ENCODE measurements around the gene ZNF423. TPM values are rescaled to one million over a fixed set of nuclear protein-coding genes. Genes with fewer than 3 reads are reported as not detected.
A peak's percentile ranks its signal among the peaks of the same experiment; 100 is the strongest.

The ZNF423 gene
- total RNA-seq, 1 donor from 2014 or later = 11.9 TPM

DNA sequence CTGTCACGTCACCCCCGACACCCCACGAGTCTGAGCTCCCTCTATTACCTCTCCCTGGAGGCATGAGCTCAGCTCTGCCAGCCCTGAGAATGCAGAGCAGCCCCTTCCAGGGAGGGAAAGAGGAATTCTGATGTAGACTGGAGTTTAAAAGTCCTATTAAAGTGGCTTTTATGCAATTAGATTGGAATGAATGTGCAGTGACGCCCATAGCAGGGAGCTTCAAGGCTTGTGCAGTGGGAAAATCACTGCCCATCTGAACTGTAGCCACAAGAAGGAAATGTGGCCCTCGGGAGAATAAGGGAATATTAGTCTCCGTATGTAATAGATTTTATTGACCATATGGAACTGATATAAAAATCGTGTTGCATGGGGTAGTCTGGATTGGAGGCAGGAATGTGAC, 66.9 kb downstream of the ZNF423 start:
- no peaks in the 10 kb centered on the region for H3K9me3 ChIP-seq
- H3K4me1 ChIP-seq = no peaks in the 10 kb centered on the region
- H3K27me3 ChIP-seq = no peaks in the 10 kb centered on the region
- peak overlapping the region; percentile 30 for H3K27ac ChIP-seq
- ATAC-seq (no peak), DNase-seq (no peak)
- TF ChIP-seq, protein P1, sequence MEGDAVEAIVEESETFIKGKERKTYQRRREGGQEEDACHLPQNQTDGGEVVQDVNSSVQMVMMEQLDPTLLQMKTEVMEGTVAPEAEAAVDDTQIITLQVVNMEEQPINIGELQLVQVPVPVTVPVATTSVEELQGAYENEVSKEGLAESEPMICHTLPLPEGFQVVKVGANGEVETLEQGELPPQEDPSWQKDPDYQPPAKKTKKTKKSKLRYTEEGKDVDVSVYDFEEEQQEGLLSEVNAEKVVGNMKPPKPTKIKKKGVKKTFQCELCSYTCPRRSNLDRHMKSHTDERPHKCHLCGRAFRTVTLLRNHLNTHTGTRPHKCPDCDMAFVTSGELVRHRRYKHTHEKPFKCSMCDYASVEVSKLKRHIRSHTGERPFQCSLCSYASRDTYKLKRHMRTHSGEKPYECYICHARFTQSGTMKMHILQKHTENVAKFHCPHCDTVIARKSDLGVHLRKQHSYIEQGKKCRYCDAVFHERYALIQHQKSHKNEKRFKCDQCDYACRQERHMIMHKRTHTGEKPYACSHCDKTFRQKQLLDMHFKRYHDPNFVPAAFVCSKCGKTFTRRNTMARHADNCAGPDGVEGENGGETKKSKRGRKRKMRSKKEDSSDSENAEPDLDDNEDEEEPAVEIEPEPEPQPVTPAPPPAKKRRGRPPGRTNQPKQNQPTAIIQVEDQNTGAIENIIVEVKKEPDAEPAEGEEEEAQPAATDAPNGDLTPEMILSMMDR (IDR thresholded peaks at IDR 0.05) = no peak
- H3K4me3 ChIP-seq = no peak overlapping the region
- H3K36me3 ChIP-seq = no peaks in the 10 kb centered on the region
- intact Hi-C loops (cut with DNase I) = no loop called here

DNA sequence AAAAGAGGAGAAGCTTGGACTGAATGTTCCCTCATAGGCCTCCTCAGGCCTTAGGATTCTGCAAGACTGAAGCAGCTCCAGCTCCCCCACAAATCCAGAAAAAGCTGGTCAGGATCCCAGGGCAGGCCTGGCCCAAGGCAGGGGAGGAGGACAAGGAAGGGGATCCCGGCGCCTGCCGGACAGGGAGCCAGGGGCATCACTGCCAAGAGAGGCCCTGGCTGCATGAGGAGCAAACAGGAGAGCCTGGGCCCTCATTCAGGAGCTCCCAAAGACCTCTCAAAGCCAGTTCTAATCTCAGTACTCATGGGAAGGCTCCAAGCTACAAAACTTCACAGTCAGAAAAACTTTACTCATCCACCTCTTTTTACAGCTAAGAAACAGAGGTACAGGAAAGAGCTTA, 67.3 kb downstream of the ZNF423 start:
- Histone ChIP-seq H3K36me3 (no peaks in the 10 kb centered on the region), H3K9me3 (no peaks in the 10 kb centered on the region), H3K4me1 (no peaks in the 10 kb centered on the region), H3K4me3 (no peak overlapping the region), H3K27ac (peak overlapping the region; percentile 30), H3K27me3 (no peaks in the 10 kb centered on the region)
- no peak for DNase-seq
- TF ChIP-seq, protein P1 (IDR thresholded peaks at IDR 0.05) = no peak
- no peak for ATAC-seq
- intact Hi-C loops (cut with DNase I) = no loop called here

DNA sequence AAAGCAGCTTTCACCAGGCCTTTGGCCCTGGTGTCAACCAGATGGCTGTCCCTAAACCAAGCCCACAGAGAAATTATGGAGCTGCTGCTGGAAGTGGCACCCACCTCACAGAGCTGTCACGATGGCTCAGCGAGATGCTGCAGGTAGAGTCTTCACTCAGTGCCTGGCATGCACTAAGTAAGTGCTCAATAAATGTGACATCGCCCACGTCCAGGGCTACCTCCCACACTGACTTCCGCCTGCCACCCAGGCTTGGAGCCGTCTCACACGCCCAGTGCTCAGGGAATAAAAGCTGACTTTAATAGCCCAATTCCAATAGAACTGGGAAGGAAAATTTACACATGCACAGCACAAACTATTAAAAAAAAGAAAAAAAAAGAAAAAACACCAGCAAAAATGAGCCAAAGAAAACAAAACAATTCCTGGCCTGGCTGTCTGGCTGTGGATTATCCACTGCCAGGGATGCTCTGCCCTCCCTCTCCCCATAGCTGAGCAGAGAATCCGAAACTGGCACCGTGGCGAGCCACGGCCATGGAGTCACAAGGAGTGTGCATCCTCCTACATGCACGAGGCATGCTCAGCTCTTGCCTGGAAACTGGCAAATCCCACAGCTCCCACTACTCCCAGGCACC, 68.9 kb downstream of the ZNF423 start:
- Histone ChIP-seq H3K4me1 (no peaks in the 10 kb centered on the region), H3K9me3 (no peaks in the 10 kb centered on the region), H3K27me3 (no peaks in the 10 kb centered on the region), H3K4me3 (no peak overlapping the region), H3K36me3 (no peaks in the 10 kb centered on the region), H3K27ac (no peak overlapping the region)
- intact Hi-C loops (cut with DNase I) = no loop called here
- TF ChIP-seq, protein P1 (IDR thresholded peaks at IDR 0.05) = no peak
- ATAC-seq (no peak), DNase-seq (no peak)

DNA sequence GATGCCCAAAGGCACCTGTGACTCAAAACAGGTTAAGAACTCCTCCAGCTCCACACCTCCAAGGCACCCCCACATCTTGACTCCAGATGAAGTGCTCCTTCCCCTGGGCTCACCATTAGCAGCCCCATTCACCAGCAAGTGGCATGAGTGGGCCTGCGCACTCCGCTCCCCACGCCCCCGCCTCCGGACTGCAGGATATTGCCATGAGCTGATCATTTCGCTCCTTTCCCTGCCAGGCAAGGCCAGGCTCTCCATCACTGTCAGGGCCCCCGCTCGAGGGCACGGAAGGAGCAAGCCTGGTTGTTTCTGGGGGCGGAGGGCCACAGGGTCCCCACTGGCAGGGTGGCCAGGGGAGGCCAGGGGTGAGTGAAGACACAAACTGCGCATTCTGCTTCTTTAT, 69.9 kb downstream of the ZNF423 start:
- Histone ChIP-seq H3K27ac (no peak overlapping the region), H3K4me3 (no peak overlapping the region), H3K9me3 (no peaks in the 10 kb centered on the region), H3K4me1 (no peaks in the 10 kb centered on the region), H3K36me3 (no peaks in the 10 kb centered on the region), H3K27me3 (no peaks in the 10 kb centered on the region)
- intact Hi-C loops (cut with DNase I) = no loop called here
- ATAC-seq = no peak
- TF ChIP-seq, protein P1 (IDR thresholded peaks at IDR 0.05) = no peak
- DNase-seq = no peak

DNA sequence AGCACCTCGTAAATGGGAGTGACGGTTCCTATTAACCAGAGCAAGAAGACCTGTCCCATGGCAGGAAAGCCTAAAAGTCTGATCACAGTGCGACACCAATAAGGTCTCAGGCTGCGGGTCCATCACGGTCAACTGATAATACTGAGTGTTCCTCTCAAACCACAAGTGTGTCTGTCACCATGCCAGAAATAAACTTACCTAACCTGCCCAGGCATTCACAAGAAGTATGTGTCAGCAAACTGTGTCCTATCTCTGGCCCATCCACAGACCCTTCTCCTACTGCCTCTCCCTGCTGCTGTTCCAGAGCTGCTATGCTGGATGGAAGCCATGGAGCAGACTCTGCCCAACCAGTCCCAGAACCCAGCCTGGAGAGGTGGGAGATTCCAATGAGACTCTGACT, 73.5 kb downstream of the ZNF423 start:
- no peaks in the 10 kb centered on the region for H3K4me1 ChIP-seq
- intact Hi-C loops (cut with DNase I) = no loop called here
- H3K9me3 ChIP-seq = no peaks in the 10 kb centered on the region
- no peak overlapping the region for H3K27ac ChIP-seq
- H3K36me3 ChIP-seq = no peaks in the 10 kb centered on the region
- no peak overlapping the region for H3K4me3 ChIP-seq
- no peak for ATAC-seq
- DNase-seq = no peak
- H3K27me3 ChIP-seq = no peaks in the 10 kb centered on the region
- TF ChIP-seq, protein P1 (IDR thresholded peaks at IDR 0.05) = no peak

DNA sequence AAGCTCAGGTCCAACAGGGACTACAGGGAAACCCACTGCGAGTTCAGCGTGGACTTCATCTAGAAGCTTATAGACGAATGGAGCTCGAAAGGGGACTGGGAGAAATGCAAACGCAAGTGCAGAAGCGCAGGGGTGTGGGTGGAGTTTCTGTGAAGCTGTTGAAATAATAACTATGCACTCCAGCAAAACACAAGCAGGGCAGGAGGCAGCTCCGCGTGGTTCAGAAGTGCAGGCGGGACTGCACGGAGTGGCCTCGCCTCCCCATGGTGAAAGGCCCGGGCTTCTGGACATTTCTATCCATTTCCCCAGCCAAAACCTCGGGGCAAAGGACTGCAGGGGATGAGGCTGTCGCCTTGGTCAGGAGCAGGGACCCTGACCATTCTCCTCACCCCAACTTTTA, 74.5 kb downstream of the ZNF423 start:
- TF ChIP-seq, protein P1 (IDR thresholded peaks at IDR 0.05) = no peak
- peaks cover 5% of the 10 kb centered on the region for H3K4me1 ChIP-seq
- H3K27ac ChIP-seq = no peak overlapping the region
- DNase-seq (no peak), ATAC-seq (peak; percentile 14)
- H3K4me3 ChIP-seq = no peak overlapping the region
- no peaks in the 10 kb centered on the region for H3K27me3 ChIP-seq
- H3K36me3 ChIP-seq = no peaks in the 10 kb centered on the region
- intact Hi-C loops (cut with DNase I) = no loop called here
- no peaks in the 10 kb centered on the region for H3K9me3 ChIP-seq
